Neutrophil (primary cell): Measurements from ENCODE around the gene C6orf47.

Experiments used
- H3K27ac ChIP-seq: fragments of 200-600 bp; sonication (generic); 2 replicates; pipeline ENCODE4 v1.5.1; 2016; ENCODE audit warnings: mild to moderate bottlenecking, moderate library complexity
- H3K27me3 ChIP-seq: fragments of 200-600 bp; sonication (generic); 2 replicates; pipeline ENCODE4 v1.6.0; 2016; ENCODE audit warnings: mild to moderate bottlenecking
- H3K36me3 ChIP-seq: fragments of 200-600 bp; sonication (generic); 2 replicates; pipeline ENCODE4 v1.5.1; 2017
- H3K4me1 ChIP-seq, 2 experiments: fragments of 200-600 bp in 1 of 2; sonication (generic) in 1 of 2; 1 replicate in 1 of 2; 2 replicates in 1 of 2; pipeline versions ENCODE4 v1.5.1 to v1.6.1; 2013 to 2016; ENCODE audit warnings: low read depth in 1 of 2, low read length in 1 of 2, mild to moderate bottlenecking in 1 of 2, moderate library complexity in 1 of 2; ENCODE audit not compliant: control insufficient read depth in 1 of 2, insufficient read depth in 1 of 2
- H3K4me3 ChIP-seq, 2 experiments: fragments of 200-600 bp in 1 of 2; sonication (generic) in 1 of 2; 1 replicate in 1 of 2; 2 replicates in 1 of 2; pipeline ENCODE4 v1.5.1; 2013 to 2016; ENCODE audit warnings: low read depth in 1 of 2, low read length in 1 of 2, mild to moderate bottlenecking in 1 of 2, moderate library complexity in 1 of 2
- H3K9me3 ChIP-seq: fragments of 200-600 bp; sonication (generic); 2 replicates; pipeline ENCODE4 v1.5.1; 2016
- CTCF ChIP-seq: fragments of 200-600 bp; sonication (generic); IDR thresholded peaks from 2 replicates; pipeline ENCODE4 v1.5.1; 2016; ENCODE audit warnings: antibody characterized with exemption

Gene C6orf47

GRCh38 chr6:31659649-31660380 lies 763 bp downstream of the C6orf47 start:
- no peaks in the 10 kb centered on the region for H3K27me3 ChIP-seq
- peak overlapping the region; percentile 92 for H3K27ac ChIP-seq
- H3K4me1 ChIP-seq, result peaks cover 60 to 75% of the 10 kb centered on the region in 2 experiments
- H3K9me3 ChIP-seq, result no peaks in the 10 kb centered on the region
- H3K4me3 ChIP-seq, result peak overlapping the region; percentile 77 to 92
- H3K36me3 ChIP-seq, result peaks cover 51% of the 10 kb centered on the region
- TF ChIP-seq CTCF, result no peak

- no peak for TF ChIP-seq CTCF
- peaks cover 52% of the 10 kb centered on the region for H3K36me3 ChIP-seq
- no peaks in the 10 kb centered on the region for H3K9me3 ChIP-seq
- peaks cover 55 to 68% of the 10 kb centered on the region in 2 experiments for H3K4me1 ChIP-seq
- H3K4me3 ChIP-seq, result peak overlapping the region; percentile 77 to 92
- peak overlapping the region; percentile 92 for H3K27ac ChIP-seq
- H3K27me3 ChIP-seq, result no peaks in the 10 kb centered on the region
These were observed 1.5 kb downstream of the C6orf47 start for GRCh38 chr6:31658983-31659648.

GRCh38 chr6:31658158-31658688 lies 2.4 kb downstream of the C6orf47 start:
- Histone ChIP-seq H3K27me3 (no peaks in the 10 kb centered on the region), H3K4me1 (peaks cover 53 to 64% of the 10 kb centered on the region in 2 experiments), H3K9me3 (no peaks in the 10 kb centered on the region), H3K27ac (peak overlapping the region; percentile 35), H3K36me3 (peaks cover 44% of the 10 kb centered on the region), H3K4me3 (no peak overlapping the region)
- no peak for TF ChIP-seq CTCF

- Histone ChIP-seq H3K4me3 (no peak overlapping the region), H3K4me1 (peaks cover 58 to 64% of the 10 kb centered on the region in 2 experiments), H3K27ac (peak overlapping the region; percentile 35), H3K9me3 (no peaks in the 10 kb centered on the region), H3K27me3 (no peaks in the 10 kb centered on the region), H3K36me3 (peaks cover 41% of the 10 kb centered on the region)
- TF ChIP-seq CTCF, result no peak
These were observed 3.0 kb downstream of the C6orf47 start for GRCh38 chr6:31657406-31658157.
